ENCODE data around the gene DCP1A.
"Not testable (repeated sequence)": the region's sequence is repeated elsewhere in the genome, so short reads cannot be mapped to it uniquely, and the experiment has no call there.

Gene DCP1A

DNA sequence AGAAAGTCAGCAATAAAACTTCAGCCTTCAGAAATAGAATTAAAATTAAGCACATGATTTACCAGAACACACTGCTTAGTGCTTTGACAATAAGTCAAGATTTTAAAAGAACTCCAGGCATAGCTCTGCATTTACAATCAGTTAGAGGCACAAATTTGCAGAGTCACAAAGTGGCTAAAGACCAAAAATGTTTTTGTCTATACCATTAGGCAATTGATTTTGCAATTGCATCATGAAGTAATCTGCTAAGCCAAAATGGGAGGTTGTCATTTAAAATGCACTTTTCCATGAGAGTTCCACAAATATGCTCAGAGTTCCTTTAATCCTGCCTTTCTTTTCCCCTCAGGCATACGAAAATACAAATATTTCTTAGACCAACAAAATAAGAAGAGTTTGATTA lies 10.1 kb upstream of the DCP1A start:
- Histone ChIP-seq H3K4me3 (ENCODE audit: low read depth in 1 of 2, low read length in 2 of 2) (no peak overlapping the region), H3K9ac (ENCODE audit: low read depth in 1 of 2, low read length in 2 of 2) (no peak overlapping the region), H3K36me3 (ENCODE audit: control insufficient read depth in 1 of 2, insufficient read depth in 2 of 2, low read length in 2 of 2) (no peaks in the 10 kb centered on the region), H3K4me1 (ENCODE audit: control insufficient read depth in 1 of 2, insufficient read depth in 2 of 2, low read length in 2 of 2) (no peaks in the 10 kb centered on the region), H3K9me3 (ENCODE audit: control insufficient read depth in 1 of 2, low read length in 2 of 2) (no peaks in the 10 kb centered on the region), H3K27me3 (ENCODE audit: control insufficient read depth in 1 of 2, insufficient read depth in 2 of 2, low read length in 2 of 2) (no peaks in the 10 kb centered on the region), H3K27ac (ENCODE audit: low read depth, low read length) (no peak overlapping the region)

DNA sequence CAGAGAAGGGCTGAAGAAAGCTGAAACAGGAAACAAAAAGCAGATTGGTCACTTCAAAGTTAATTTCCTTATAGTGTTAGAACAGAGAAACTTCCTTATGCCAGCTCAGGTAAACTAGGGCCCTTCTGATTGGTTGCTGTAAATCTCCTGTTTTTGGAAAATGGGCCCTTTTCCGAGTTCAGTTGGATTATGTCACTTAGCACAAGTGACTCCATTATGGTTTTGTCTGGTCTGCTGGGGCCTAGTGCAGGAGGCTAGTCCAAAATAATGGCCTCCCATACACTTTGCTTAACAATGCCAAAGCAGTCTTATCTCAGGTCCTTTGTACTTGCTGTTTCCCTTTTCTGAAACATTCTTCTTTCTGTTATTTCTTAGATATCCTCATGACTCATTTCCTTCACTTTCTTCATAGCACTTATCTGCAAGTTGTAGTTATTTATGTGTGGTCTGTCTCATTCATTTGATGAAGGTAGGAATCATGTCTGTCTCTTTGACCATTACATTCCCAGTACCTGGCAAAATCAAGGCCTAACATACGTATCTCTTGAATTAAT lies 7.7 kb upstream of the DCP1A start:
- Histone ChIP-seq H3K9me3 (ENCODE audit: control insufficient read depth in 1 of 2, low read length in 2 of 2) (no peaks in the 10 kb centered on the region), H3K36me3 (ENCODE audit: control insufficient read depth in 1 of 2, insufficient read depth in 2 of 2, low read length in 2 of 2) (no peaks in the 10 kb centered on the region), H3K27me3 (ENCODE audit: control insufficient read depth in 1 of 2, insufficient read depth in 2 of 2, low read length in 2 of 2) (no peaks in the 10 kb centered on the region), H3K27ac (ENCODE audit: low read depth, low read length) (no peak overlapping the region), H3K4me1 (ENCODE audit: control insufficient read depth in 1 of 2, insufficient read depth in 2 of 2, low read length in 2 of 2) (peaks cover 5 to 8% of the 10 kb centered on the region in 2 donors), H3K9ac (ENCODE audit: low read depth in 1 of 2, low read length in 2 of 2) (no peak overlapping the region), H3K4me3 (ENCODE audit: low read depth in 1 of 2, low read length in 2 of 2) (no peak overlapping the region)

GRCh38 chr3:53353202-53353601 lies 5.9 kb upstream of the DCP1A start:
- no peak overlapping the region for H3K27ac ChIP-seq (ENCODE audit: low read depth, low read length)
- no peak overlapping the region for H3K9ac ChIP-seq (ENCODE audit: low read depth in 1 of 2, low read length in 2 of 2)
- peaks cover 5 to 8% of the 10 kb centered on the region in 2 donors for H3K4me1 ChIP-seq (ENCODE audit: control insufficient read depth in 1 of 2, insufficient read depth in 2 of 2, low read length in 2 of 2)

GRCh38 chr3:53350652-53351051 lies 3.3 kb upstream of the DCP1A start:
- Histone ChIP-seq H3K36me3 (ENCODE audit: control insufficient read depth in 1 of 2, insufficient read depth in 2 of 2, low read length in 2 of 2) (no peaks in the 10 kb centered on the region), H3K4me3 (ENCODE audit: low read depth in 1 of 2, low read length in 2 of 2) (no peak overlapping the region), H3K9me3 (ENCODE audit: control insufficient read depth in 1 of 2, low read length in 2 of 2) (no peaks in the 10 kb centered on the region), H3K9ac (ENCODE audit: low read depth in 1 of 2, low read length in 2 of 2) (no peak overlapping the region), H3K4me1 (ENCODE audit: control insufficient read depth in 1 of 2, insufficient read depth in 2 of 2, low read length in 2 of 2) (peaks cover 8 to 13% of the 10 kb centered on the region in 2 donors), H3K27me3 (ENCODE audit: control insufficient read depth in 1 of 2, insufficient read depth in 2 of 2, low read length in 2 of 2) (no peaks in the 10 kb centered on the region), H3K27ac (ENCODE audit: low read depth, low read length) (no peak overlapping the region)

More at GRCh38 chr3:53353202-53353601, 5.9 kb upstream of the DCP1A start:
- H3K9me3 ChIP-seq (ENCODE audit: control insufficient read depth in 1 of 2, low read length in 2 of 2): no peaks in the 10 kb centered on the region
- no peaks in the 10 kb centered on the region for H3K36me3 ChIP-seq (ENCODE audit: control insufficient read depth in 1 of 2, insufficient read depth in 2 of 2, low read length in 2 of 2)
- no peak overlapping the region for H3K4me3 ChIP-seq (ENCODE audit: low read depth in 1 of 2, low read length in 2 of 2)
- no peaks in the 10 kb centered on the region for H3K27me3 ChIP-seq (ENCODE audit: control insufficient read depth in 1 of 2, insufficient read depth in 2 of 2, low read length in 2 of 2)

DNA sequence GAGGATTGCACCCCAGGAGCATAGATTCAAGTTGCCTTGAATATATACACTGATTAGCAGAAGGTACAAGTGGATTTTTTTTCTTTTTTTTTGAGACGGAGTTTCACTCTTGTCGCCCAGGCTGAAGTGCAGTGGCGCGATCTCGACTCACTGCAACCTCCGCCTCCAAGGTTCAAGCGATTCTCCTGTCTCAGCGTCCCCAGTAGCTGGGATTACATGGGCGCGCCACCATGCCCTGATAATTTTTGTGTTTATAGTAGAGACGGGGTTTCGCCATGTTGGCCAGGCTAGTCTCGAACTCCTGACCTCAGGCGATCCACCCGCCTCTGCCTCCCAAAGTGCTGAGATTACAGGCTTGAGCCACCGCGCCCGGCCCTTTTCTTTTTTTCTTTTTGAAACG lies 775 bp upstream of the DCP1A start:
- Histone ChIP-seq H3K4me3 (ENCODE audit: low read depth in 1 of 2, low read length in 2 of 2) (peak overlapping the region; percentile 95 to 99), H3K9ac (ENCODE audit: low read depth in 1 of 2, low read length in 2 of 2) (peak overlapping the region; percentile 78 to 99), H3K4me1 (ENCODE audit: control insufficient read depth in 1 of 2, insufficient read depth in 2 of 2, low read length in 2 of 2) (peaks cover 9 to 16% of the 10 kb centered on the region in 2 donors), H3K27ac (ENCODE audit: low read depth, low read length) (peak overlapping the region; percentile 90)
- not testable (repeated sequence) for H3K27me3 ChIP-seq (ENCODE audit: control insufficient read depth in 1 of 2, insufficient read depth in 2 of 2, low read length in 2 of 2); H3K9me3 ChIP-seq (ENCODE audit: control insufficient read depth in 1 of 2, low read length in 2 of 2); H3K36me3 ChIP-seq (ENCODE audit: control insufficient read depth in 1 of 2, insufficient read depth in 2 of 2, low read length in 2 of 2)

- peak overlapping the region; percentile 93 for H3K27ac ChIP-seq (ENCODE audit: low read depth, low read length)
Measured at GRCh38 chr3:53346922-53347260, 452 bp downstream of the DCP1A start.

GRCh38 chr3:53346514-53346913 lies 829 bp downstream of the DCP1A start:
- Histone ChIP-seq H3K36me3 (ENCODE audit: control insufficient read depth in 1 of 2, insufficient read depth in 2 of 2, low read length in 2 of 2) (peaks cover 0 to 9% of the 10 kb centered on the region in 2 donors), H3K27ac (ENCODE audit: low read depth, low read length) (no peak overlapping the region), H3K27me3 (ENCODE audit: control insufficient read depth in 1 of 2, insufficient read depth in 2 of 2, low read length in 2 of 2) (no peaks in the 10 kb centered on the region), H3K4me3 (ENCODE audit: low read depth in 1 of 2, low read length in 2 of 2) (peak overlapping the region; percentile 95 to 99), H3K9me3 (ENCODE audit: control insufficient read depth in 1 of 2, low read length in 2 of 2) (no peaks in the 10 kb centered on the region), H3K4me1 (ENCODE audit: control insufficient read depth in 1 of 2, insufficient read depth in 2 of 2, low read length in 2 of 2) (peaks cover 16 to 24% of the 10 kb centered on the region in 2 donors), H3K9ac (ENCODE audit: low read depth in 1 of 2, low read length in 2 of 2) (peak overlapping the region; percentile 99 to 100)

More at GRCh38 chr3:53346922-53347260, 452 bp downstream of the DCP1A start:
- Histone ChIP-seq H3K27me3 (ENCODE audit: control insufficient read depth in 1 of 2, insufficient read depth in 2 of 2, low read length in 2 of 2) (no peaks in the 10 kb centered on the region), H3K4me3 (ENCODE audit: low read depth in 1 of 2, low read length in 2 of 2) (peak overlapping the region; percentile 95 to 99), H3K9ac (ENCODE audit: low read depth in 1 of 2, low read length in 2 of 2) (peak overlapping the region; percentile 99 to 100), H3K9me3 (ENCODE audit: control insufficient read depth in 1 of 2, low read length in 2 of 2) (no peaks in the 10 kb centered on the region), H3K4me1 (ENCODE audit: control insufficient read depth in 1 of 2, insufficient read depth in 2 of 2, low read length in 2 of 2) (peaks cover 16 to 24% of the 10 kb centered on the region in 2 donors), H3K36me3 (ENCODE audit: control insufficient read depth in 1 of 2, insufficient read depth in 2 of 2, low read length in 2 of 2) (peaks cover 0 to 9% of the 10 kb centered on the region in 2 donors)

- H3K36me3 ChIP-seq (ENCODE audit: control insufficient read depth in 1 of 2, insufficient read depth in 2 of 2, low read length in 2 of 2): peaks cover 6 to 33% of the 10 kb centered on the region in 2 donors
- no peak overlapping the region for H3K4me3 ChIP-seq (ENCODE audit: low read depth in 1 of 2, low read length in 2 of 2)
- H3K27me3 ChIP-seq (ENCODE audit: control insufficient read depth in 1 of 2, insufficient read depth in 2 of 2, low read length in 2 of 2): no peaks in the 10 kb centered on the region
- no peaks in the 10 kb centered on the region for H3K9me3 ChIP-seq (ENCODE audit: control insufficient read depth in 1 of 2, low read length in 2 of 2)
- no peak overlapping the region for H3K27ac ChIP-seq (ENCODE audit: low read depth, low read length)
- H3K4me1 ChIP-seq (ENCODE audit: control insufficient read depth in 1 of 2, insufficient read depth in 2 of 2, low read length in 2 of 2): peaks cover 8 to 20% of the 10 kb centered on the region in 2 donors
- no peak overlapping the region for H3K9ac ChIP-seq (ENCODE audit: low read depth in 1 of 2, low read length in 2 of 2)
Measured at GRCh38 chr3:53342353-53342752, 5.0 kb downstream of the DCP1A start.

- Histone ChIP-seq H3K36me3 (ENCODE audit: control insufficient read depth in 1 of 2, insufficient read depth in 2 of 2, low read length in 2 of 2) (peaks cover 9 to 38% of the 10 kb centered on the region in 2 donors), H3K9me3 (ENCODE audit: control insufficient read depth in 1 of 2, low read length in 2 of 2) (no peaks in the 10 kb centered on the region), H3K4me3 (ENCODE audit: low read depth in 1 of 2, low read length in 2 of 2) (no peak overlapping the region), H3K27ac (ENCODE audit: low read depth, low read length) (no peak overlapping the region), H3K27me3 (ENCODE audit: control insufficient read depth in 1 of 2, insufficient read depth in 2 of 2, low read length in 2 of 2) (no peaks in the 10 kb centered on the region), H3K4me1 (ENCODE audit: control insufficient read depth in 1 of 2, insufficient read depth in 2 of 2, low read length in 2 of 2) (peaks cover under 1 to 2% of the 10 kb centered on the region in 2 donors), H3K9ac (ENCODE audit: low read depth in 1 of 2, low read length in 2 of 2) (no peak overlapping the region)
Measured at GRCh38 chr3:53337167-53337940, 10.0 kb downstream of the DCP1A start.

- H3K9me3 ChIP-seq (ENCODE audit: control insufficient read depth in 1 of 2, low read length in 2 of 2): no peaks in the 10 kb centered on the region
- H3K4me1 ChIP-seq (ENCODE audit: control insufficient read depth in 1 of 2, insufficient read depth in 2 of 2, low read length in 2 of 2): no peaks in the 10 kb centered on the region
- H3K9ac ChIP-seq (ENCODE audit: low read depth in 1 of 2, low read length in 2 of 2): no peak overlapping the region
- no peak overlapping the region for H3K4me3 ChIP-seq (ENCODE audit: low read depth in 1 of 2, low read length in 2 of 2)
- H3K27ac ChIP-seq (ENCODE audit: low read depth, low read length): no peak overlapping the region
- H3K27me3 ChIP-seq (ENCODE audit: control insufficient read depth in 1 of 2, insufficient read depth in 2 of 2, low read length in 2 of 2): no peaks in the 10 kb centered on the region
- H3K36me3 ChIP-seq (ENCODE audit: control insufficient read depth in 1 of 2, insufficient read depth in 2 of 2, low read length in 2 of 2): peaks cover 16 to 31% of the 10 kb centered on the region in 2 donors
Measured at GRCh38 chr3:53334742-53335141, 12.6 kb downstream of the DCP1A start.
